A673 (cell line): ENCODE measurements around the gene GET3.

ENCODE experiments used
- EZH2 ChIP-seq: fragments of 200-600 bp; sonication (generic); IDR thresholded peaks from 2 replicates; pipeline ENCODE4 v1.6.1; 2017; ENCODE audit warnings: borderline replicate concordance, low read depth, mild to moderate bottlenecking, mixed read lengths, antibody characterized with exemption, low read length; ENCODE audit not compliant: poor library complexity, severe bottlenecking
- TF ChIP-seq, protein P1 (sequence below): fragments of 300-800, 200-600 bp; sonication (generic); conservative IDR thresholded peaks from 2 replicates; pipeline ENCODE4 v1.5.1; 2017; ENCODE audit warnings: low read depth, mild to moderate bottlenecking, antibody characterized with exemption, low read length, moderate library complexity, mixed read lengths

DNA sequence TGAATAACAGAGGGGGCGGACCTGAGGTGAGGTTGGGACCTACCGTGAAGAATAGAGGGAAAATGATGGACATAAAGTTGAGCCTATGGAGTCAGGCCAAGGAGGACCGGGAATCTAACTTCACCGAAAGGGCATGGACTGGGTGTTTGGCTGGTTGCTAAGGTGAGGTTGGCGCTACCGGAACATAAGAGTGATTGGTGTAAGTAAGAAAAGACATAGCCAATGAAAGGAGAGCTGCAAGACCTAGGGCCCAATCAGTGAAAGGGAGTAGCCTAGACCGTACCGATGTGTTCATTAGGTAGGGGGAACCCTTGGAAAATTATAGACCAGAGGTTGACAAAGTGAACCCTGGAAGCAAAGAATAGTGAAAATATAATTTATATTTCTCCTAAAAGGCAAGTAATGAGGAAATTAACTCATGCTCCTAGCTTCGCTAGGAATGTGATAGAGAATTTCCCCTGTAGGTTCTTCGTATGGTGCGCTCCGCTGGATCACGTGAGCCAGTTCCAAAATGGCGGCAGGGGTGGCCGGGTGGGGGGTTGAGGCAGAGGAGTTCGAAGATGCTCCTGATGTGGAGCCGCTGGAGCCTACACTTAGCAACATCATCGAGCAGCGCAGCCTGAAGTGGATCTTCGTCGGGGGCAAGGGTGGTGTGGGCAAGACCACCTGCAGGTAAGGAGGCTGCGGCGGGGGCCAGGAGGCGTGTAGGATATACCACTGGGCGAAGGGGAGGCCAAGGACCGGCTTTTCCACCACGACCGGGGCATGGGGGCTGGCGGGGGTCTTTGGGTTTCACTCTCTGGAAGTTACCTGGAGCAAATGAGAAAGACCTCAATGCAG lies at the start of gene GET3:
- TF ChIP-seq, protein P1, sequence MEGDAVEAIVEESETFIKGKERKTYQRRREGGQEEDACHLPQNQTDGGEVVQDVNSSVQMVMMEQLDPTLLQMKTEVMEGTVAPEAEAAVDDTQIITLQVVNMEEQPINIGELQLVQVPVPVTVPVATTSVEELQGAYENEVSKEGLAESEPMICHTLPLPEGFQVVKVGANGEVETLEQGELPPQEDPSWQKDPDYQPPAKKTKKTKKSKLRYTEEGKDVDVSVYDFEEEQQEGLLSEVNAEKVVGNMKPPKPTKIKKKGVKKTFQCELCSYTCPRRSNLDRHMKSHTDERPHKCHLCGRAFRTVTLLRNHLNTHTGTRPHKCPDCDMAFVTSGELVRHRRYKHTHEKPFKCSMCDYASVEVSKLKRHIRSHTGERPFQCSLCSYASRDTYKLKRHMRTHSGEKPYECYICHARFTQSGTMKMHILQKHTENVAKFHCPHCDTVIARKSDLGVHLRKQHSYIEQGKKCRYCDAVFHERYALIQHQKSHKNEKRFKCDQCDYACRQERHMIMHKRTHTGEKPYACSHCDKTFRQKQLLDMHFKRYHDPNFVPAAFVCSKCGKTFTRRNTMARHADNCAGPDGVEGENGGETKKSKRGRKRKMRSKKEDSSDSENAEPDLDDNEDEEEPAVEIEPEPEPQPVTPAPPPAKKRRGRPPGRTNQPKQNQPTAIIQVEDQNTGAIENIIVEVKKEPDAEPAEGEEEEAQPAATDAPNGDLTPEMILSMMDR = no peak
- TF ChIP-seq EZH2 = no peak
